RWPE2 (cell line): ENCODE results near the gene DIAPH3.

Source experiments
- ATAC-seq: fragments of 200-7000 bp; cut with Tn5 transposase; 3 replicates; pipeline ENCODE4 v1.9.1; 2021; ENCODE audit warnings: low read depth
- DNase-seq: peaks from one replicate; pipeline ENCODE4 v3.0.0-alpha.2; 2020; ENCODE audit warnings: low spot score
- H3K27ac ChIP-seq: fragments of 450-650 bp; 2 replicates; pipeline ENCODE4 v1.5.1; 2017; ENCODE audit warnings: mild to moderate bottlenecking; ENCODE audit not compliant: poor library complexity, severe bottlenecking
- H3K27me3 ChIP-seq: fragments of 250-450 bp; sonication (Bioruptor Pico); 2 replicates; pipeline ENCODE4 v1.5.1; 2021; ENCODE audit warnings: mild to moderate bottlenecking, moderate library complexity; ENCODE audit not compliant: insufficient read depth, poor library complexity, severe bottlenecking
- H3K36me3 ChIP-seq: fragments of 250-450 bp; sonication (Bioruptor Pico); 2 replicates; pipeline ENCODE4 v1.5.1; 2020; ENCODE audit warnings: low read depth, mild to moderate bottlenecking, moderate library complexity
- H3K4me1 ChIP-seq: fragments of 250-450 bp; sonication (Bioruptor Pico); 2 replicates; pipeline ENCODE4 v1.5.1; 2021; ENCODE audit warnings: mild to moderate bottlenecking, moderate library complexity; ENCODE audit not compliant: insufficient read depth, poor library complexity, severe bottlenecking
- H3K4me3 ChIP-seq: fragments of 250-450 bp; sonication (Bioruptor Pico); 2 replicates; pipeline ENCODE4 v1.5.1; 2021; ENCODE audit warnings: mild to moderate bottlenecking, moderate library complexity; ENCODE audit not compliant: severe bottlenecking
- H3K9me3 ChIP-seq: fragments of 250-450 bp; sonication (Bioruptor Pico); 2 replicates; pipeline ENCODE4 v1.5.1; 2021; ENCODE audit warnings: mild to moderate bottlenecking, moderate library complexity; ENCODE audit not compliant: severe bottlenecking
- CTCF ChIP-seq: fragments of 450-650 bp; IDR thresholded peaks from one replicate; pipeline ENCODE4 v1.5.1; 2017; ENCODE audit warnings: mild to moderate bottlenecking, moderate library complexity; ENCODE audit not compliant: poor library complexity, severe bottlenecking

DIAPH3 gene

GRCh38 chr13:59743195-59743594, 420.5 kb downstream of the DIAPH3 start:
- Histone ChIP-seq H3K27me3 (no peaks in the 10 kb centered on the region), H3K4me1 (peaks cover 11% of the 10 kb centered on the region), H3K36me3 (no peaks in the 10 kb centered on the region), H3K9me3 (no peaks in the 10 kb centered on the region), H3K4me3 (no peak overlapping the region), H3K27ac (no peak overlapping the region)
- DNase-seq: no peak
- no peak for TF ChIP-seq CTCF
- ATAC-seq: no peak

- no peak for TF ChIP-seq CTCF
- no peaks in the 10 kb centered on the region for H3K27me3 ChIP-seq
- H3K4me1 ChIP-seq: peaks cover 11% of the 10 kb centered on the region
- ATAC-seq (no peak), DNase-seq (no peak)
- H3K27ac ChIP-seq: no peak overlapping the region
- H3K9me3 ChIP-seq: no peaks in the 10 kb centered on the region
- H3K4me3 ChIP-seq: no peak overlapping the region
- no peaks in the 10 kb centered on the region for H3K36me3 ChIP-seq
Measured at GRCh38 chr13:59742467-59742866, 421.3 kb downstream of the DIAPH3 start.

- H3K27me3 ChIP-seq: no peaks in the 10 kb centered on the region
- TF ChIP-seq CTCF: no peak
- DNase-seq (no peak), ATAC-seq (no peak)
- H3K36me3 ChIP-seq: no peaks in the 10 kb centered on the region
- no peak overlapping the region for H3K27ac ChIP-seq
- no peaks in the 10 kb centered on the region for H3K4me1 ChIP-seq
- no peak overlapping the region for H3K4me3 ChIP-seq
- H3K9me3 ChIP-seq: no peaks in the 10 kb centered on the region
Measured at GRCh38 chr13:59738921-59739320, 424.8 kb downstream of the DIAPH3 start.

GRCh38 chr13:59734393-59734792, 429.3 kb downstream of the DIAPH3 start:
- Histone ChIP-seq H3K36me3 (no peaks in the 10 kb centered on the region), H3K4me1 (no peaks in the 10 kb centered on the region), H3K27me3 (no peaks in the 10 kb centered on the region), H3K27ac (no peak overlapping the region), H3K4me3 (no peak overlapping the region), H3K9me3 (no peaks in the 10 kb centered on the region)
- TF ChIP-seq CTCF: no peak
- DNase-seq (no peak), ATAC-seq (no peak)

- ATAC-seq (no peak), DNase-seq (no peak)
- H3K27me3 ChIP-seq: no peaks in the 10 kb centered on the region
- H3K4me1 ChIP-seq: no peaks in the 10 kb centered on the region
- no peak overlapping the region for H3K27ac ChIP-seq
- TF ChIP-seq CTCF: no peak
- no peaks in the 10 kb centered on the region for H3K36me3 ChIP-seq
- no peak overlapping the region for H3K4me3 ChIP-seq
- no peaks in the 10 kb centered on the region for H3K9me3 ChIP-seq
Measured at GRCh38 chr13:59733744-59734143, 430.0 kb downstream of the DIAPH3 start.
